Measurements from ENCODE around the gene MPND.
A peak's percentile ranks its signal among the peaks of the same experiment; 100 is the strongest.
"Not testable (repeated sequence)": the region's sequence is repeated elsewhere in the genome, so short reads cannot be mapped to it uniquely, and the experiment has no call there.

Gene MPND

DNA sequence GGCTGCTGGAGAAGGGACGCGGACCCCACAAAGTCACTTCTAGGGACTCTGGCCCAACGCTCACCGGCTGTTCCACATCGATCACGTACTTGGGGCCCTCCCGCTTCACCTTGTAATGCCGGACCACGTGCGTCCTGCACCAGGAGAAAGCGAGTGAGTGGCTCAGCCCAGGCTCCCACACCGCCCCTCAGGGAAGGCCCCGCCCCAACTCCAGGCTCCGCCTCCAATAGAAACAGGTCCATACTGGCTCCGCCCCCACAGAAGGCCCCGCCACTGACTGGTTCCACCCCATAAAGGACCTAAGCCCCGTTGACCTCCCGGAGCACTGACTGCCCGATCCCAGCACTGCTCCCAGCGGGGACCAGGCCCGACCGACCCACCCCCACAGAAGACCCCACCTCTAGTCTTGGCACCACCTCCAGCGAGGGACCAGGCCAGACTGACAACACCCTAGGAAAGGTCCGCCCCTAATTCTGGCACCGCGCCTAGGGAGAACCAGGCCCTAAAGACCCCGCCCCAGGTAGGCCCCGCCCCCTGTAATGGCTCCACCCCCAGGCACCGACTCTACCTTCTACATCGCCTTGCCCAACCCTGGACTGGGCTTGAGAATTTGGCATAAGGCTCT lies 16.0 kb upstream of the MPND start:
- peaks cover under 1% of the 10 kb centered on the region for H3K9me3 Mint-ChIP-seq
- peak overlapping the region; percentile 78 for H3K27ac Mint-ChIP-seq
- peak; percentile 87 for DNase-seq
- peaks cover 27% of the 10 kb centered on the region for H3K27me3 Mint-ChIP-seq
- no peaks in the 10 kb centered on the region for H3K36me3 Mint-ChIP-seq
- peaks cover 35% of the 10 kb centered on the region for H3K4me1 Mint-ChIP-seq
- peak overlapping the region; percentile 78 for H3K4me3 Mint-ChIP-seq
- CTCF ChIA-PET, result no interaction called here

DNA sequence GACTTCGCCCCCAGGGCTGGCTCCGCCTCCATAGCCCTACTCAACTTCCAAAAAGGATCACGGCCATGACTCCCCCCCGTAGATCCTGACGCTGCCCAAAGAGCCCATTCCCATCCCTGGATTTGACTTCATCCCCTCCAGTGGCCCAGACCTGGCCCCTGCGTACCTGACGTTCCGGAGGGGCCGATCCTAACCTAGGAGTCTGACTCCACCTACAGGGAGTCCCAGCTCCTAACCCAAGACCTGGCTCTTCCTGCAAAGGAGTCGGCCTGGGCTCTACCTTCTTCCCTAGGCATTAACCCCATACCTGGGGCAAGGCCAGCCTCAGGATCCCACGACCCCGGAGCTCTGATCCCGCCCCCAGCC lies 15.5 kb upstream of the MPND start:
- DNase-seq, result no peak
- CTCF ChIA-PET, result interaction anchor here (0.8 kb wide), 1 partner anchor 326 kb away, joined by 3 read pairs; no protein-coding TSS in a partner anchor
- peaks cover 27% of the 10 kb centered on the region for H3K27me3 Mint-ChIP-seq
- no peaks in the 10 kb centered on the region for H3K36me3 Mint-ChIP-seq
- no peaks in the 10 kb centered on the region for H3K9me3 Mint-ChIP-seq
- peak overlapping the region; percentile 78 for H3K4me3 Mint-ChIP-seq
- peaks cover 35% of the 10 kb centered on the region for H3K4me1 Mint-ChIP-seq
- H3K27ac Mint-ChIP-seq, result peak overlapping the region; percentile 78

DNA sequence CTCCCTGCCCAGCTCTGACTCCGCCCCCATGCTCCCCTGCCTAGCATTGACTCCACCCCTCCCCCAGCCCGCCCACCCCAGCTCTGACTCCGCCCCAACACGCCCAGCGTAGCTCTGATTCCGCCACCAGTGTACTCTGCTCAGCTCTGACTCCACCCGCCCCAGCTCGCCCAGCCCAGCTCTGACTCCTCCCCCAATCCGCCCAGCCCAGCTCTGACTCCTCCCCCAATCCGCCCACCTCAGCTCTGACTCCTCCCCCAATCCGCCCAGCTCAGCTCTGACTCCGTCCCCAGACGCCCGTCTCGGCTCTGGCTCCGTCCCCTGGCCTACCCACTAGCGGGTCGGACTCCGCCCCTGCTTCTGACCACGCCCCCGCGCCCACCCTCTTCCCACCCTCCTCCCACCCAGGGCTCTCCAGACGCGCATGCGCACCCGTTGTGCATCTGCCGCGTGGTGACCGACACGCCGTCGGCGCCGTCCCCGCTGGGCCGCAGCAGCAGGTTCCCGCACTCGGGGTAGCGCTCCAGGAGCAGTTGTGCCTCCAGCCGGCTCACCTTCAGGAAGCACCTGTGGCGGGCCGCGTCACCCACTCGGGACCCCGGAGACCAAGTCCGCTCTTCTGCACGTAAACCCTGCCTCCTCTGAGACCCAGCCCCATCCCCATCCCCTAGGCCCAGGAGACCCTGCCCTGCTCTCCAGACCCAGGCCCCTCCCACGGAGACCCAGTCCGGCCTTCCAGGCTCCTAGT lies 14.9 kb upstream of the MPND start:
- H3K4me1 Mint-ChIP-seq, result peaks cover 35% of the 10 kb centered on the region
- no peaks in the 10 kb centered on the region for H3K9me3 Mint-ChIP-seq
- peak overlapping the region; percentile 90 for H3K27ac Mint-ChIP-seq
- peaks cover 27% of the 10 kb centered on the region for H3K27me3 Mint-ChIP-seq
- peak; percentile 96 for DNase-seq
- CTCF ChIA-PET, result interaction anchor here (0.8 kb wide), 1 partner anchor 327 kb away, joined by 3 read pairs; no protein-coding TSS in a partner anchor
- no peaks in the 10 kb centered on the region for H3K36me3 Mint-ChIP-seq
- peak overlapping the region; percentile 78 for H3K4me3 Mint-ChIP-seq

DNA sequence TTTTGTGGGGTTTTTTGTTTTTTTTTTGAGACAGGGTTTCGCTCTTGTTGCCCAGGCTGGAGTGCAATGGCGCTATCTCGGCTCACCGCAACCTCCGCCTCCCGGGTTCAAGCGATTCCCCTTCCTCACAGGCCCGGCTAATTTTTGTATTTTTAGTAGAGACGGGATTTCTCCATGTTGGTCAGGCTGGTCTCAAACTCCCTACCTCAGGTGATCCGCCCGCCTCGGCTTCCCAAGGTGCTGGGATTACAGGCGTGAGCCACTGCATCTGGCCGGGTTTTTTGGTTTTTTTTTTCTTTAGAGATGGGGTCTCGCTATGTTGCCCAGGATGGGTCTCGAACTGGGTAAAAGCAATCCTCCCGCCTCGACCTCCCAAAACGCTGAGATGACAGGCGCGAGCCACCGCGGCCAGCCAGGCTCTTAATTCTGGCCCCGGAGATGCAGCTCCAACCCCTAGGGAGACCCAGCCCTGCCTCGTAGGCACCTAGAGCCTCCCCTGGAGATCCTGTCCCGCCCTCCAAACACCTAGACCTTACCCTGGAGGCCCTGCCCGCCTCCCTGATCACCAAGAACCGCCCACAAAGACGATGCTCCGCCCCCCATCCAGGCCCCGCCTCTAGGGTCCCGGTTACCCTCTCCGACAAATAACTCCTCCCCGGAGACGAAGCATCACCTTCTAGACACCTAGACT lies 14.2 kb upstream of the MPND start:
- CTCF ChIA-PET, H3K36me3 Mint-ChIP-seq, H3K9me3 Mint-ChIP-seq: not testable (repeated sequence)
- Mint-ChIP-seq H3K27me3 (peaks cover 27% of the 10 kb centered on the region), H3K4me1 (peaks cover 35% of the 10 kb centered on the region), H3K27ac (peak overlapping the region; percentile 90), H3K4me3 (peak overlapping the region; percentile 78)
- peak; percentile 54 for DNase-seq

DNA sequence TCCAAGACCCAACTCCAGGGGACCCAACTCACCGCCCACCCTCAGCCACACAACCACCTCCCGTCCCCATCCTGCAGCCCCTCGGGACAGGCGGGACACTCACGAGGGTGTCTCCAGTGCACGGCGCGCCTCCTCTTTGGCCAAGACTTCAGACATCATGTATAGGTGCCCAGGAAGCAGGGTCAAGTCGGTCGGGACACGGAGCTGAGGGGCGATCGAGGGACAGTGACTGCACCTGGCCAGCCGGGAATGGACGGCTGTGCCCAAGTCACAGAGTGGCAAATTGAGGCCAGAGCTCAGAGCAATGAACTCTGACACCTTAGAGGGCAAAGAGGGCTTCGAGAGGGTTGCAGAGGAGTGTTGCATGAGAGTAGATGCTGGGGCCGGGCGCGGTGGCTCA lies 13.5 kb upstream of the MPND start:
- Mint-ChIP-seq H3K36me3 (no peaks in the 10 kb centered on the region), H3K27me3 (peaks cover 27% of the 10 kb centered on the region), H3K9me3 (peaks cover under 1% of the 10 kb centered on the region), H3K4me3 (no peak overlapping the region), H3K27ac (peak overlapping the region; percentile 69), H3K4me1 (peaks cover 35% of the 10 kb centered on the region)
- DNase-seq, result no peak
- CTCF ChIA-PET, result no interaction called here

DNA sequence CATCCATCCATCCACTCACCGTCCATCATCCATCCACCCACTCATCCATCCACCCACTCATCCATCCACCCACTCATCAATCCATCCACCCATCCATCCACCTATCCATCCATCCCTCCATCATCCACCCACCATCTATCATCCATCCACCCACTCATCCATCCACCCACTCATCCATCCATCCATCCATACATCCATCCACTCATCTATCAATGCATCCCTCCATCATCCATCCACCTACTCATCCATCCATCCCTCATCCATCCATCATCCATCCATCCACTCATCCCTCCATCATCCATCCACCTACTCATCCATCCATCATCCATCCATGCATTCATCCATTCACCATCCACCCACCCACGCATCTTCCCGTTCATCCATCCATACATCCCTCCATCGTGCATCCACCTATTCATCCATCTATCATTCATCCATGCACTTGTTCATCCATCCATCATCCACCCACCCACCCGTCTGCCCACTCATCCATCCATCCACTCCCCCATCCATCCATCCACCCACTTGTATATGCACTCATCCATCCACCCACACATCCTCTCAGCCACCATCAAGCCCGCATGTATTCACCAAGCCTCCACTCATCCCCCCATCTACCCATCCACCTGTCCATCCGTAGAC lies 8.3 kb upstream of the MPND start:
- peaks cover 3% of the 10 kb centered on the region for H3K36me3 Mint-ChIP-seq
- peaks cover 3% of the 10 kb centered on the region for H3K9me3 Mint-ChIP-seq
- CTCF ChIA-PET, result no interaction called here
- H3K4me1 Mint-ChIP-seq, result peaks cover 23% of the 10 kb centered on the region
- H3K4me3 Mint-ChIP-seq, result no peak overlapping the region
- no peak overlapping the region for H3K27ac Mint-ChIP-seq
- no peaks in the 10 kb centered on the region for H3K27me3 Mint-ChIP-seq
- no peak for DNase-seq

DNA sequence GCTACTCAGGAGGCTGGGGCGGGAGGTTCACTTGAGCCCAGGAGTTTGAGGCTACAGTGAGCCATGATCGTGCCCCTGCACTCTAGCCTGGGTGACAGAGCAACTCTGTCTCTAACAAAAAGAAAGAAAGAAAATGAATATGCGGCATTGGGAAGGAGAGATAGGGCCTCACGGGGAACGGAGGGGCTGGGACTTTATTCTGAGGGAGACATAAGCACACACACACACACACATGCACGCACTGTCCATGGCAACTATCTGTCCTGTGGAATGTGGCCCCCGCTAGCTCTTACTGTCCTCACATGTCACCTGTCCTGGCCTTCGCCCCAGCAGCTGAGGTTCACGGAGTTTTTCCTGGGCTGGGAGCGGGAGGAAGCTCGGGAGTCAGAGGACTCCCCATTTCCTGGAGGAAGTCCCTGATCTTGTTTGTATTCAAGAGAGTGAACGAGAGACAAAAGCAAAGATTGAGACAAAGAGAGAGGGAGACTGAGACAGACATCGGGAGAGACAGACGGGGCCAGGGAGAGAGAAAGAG lies 5.4 kb upstream of the MPND start:
- Mint-ChIP-seq H3K9me3 (peaks cover 3% of the 10 kb centered on the region), H3K4me1 (peaks cover 33% of the 10 kb centered on the region), H3K4me3 (peak overlapping the region; percentile 79), H3K27me3 (no peaks in the 10 kb centered on the region), H3K27ac (peak overlapping the region; percentile 87), H3K36me3 (peaks cover 3% of the 10 kb centered on the region)
- no peak for DNase-seq
- CTCF ChIA-PET, result interaction anchor here (1.3 kb wide), 1 partner anchor 14 kb away, joined by 4 read pairs; no protein-coding TSS in a partner anchor

DNA sequence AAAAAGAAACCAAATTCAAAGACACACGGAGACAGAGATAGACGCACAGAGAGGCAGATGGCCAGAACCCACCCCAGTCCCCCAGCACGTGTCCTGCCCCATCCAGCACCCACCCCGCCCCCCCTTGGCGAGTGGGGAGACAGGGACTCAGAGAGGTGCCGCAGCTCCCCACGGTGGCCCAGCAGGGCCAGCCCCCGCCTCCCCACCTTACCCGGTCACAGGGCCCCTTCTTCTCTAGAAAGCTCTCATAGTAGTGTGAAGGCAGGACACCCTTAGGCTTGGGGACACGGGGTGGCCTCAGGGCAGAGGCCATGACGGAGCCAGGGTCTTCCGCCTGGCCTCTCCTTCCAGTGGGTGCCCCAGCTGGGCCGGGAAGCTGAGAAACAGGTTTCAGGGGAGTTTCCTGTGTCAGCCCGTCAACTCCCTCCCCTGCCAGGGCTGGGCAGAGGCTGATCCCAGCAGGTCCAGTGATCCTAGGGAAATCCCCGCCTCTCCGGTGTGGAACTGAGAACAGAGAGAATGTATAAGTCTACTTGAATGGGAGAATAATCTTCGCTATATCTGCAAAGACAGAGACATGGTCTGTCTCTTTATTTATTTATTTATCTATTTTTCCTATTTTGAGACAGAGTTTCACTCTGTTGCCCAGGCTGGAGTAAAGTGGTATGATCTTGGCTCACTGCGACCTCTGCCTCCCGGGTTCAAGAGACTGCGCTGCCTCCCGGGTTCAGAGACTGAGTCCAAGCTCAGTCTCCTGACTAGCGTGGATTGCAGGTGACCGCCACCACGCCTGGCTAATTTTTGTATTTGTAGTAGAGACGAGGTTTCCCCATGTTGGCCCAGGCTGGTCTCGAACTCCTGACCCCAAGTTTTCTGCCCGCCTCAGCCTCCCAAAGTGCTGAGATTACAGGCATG lies 4.7 kb upstream of the MPND start, which contains the start of gene STAP2:
STAP2 (minus strand) TSS at position 387 of the 915 bp plus-strand sequence; CDS start at position 313, 74 bp downstream.
- no peaks in the 10 kb centered on the region for H3K27me3 Mint-ChIP-seq
- CTCF ChIA-PET, result interaction anchor here (1.3 kb wide), 1 partner anchor 14 kb away, joined by 4 read pairs; no protein-coding TSS in a partner anchor
- peak; percentile 60 for DNase-seq
- H3K4me1 Mint-ChIP-seq, result peaks cover 33% of the 10 kb centered on the region
- H3K36me3 Mint-ChIP-seq, result peaks cover 3% of the 10 kb centered on the region
- peak within 1 kb of the TSS; percentile 79 for H3K4me3 Mint-ChIP-seq
- peak within 1 kb of the TSS; percentile 87 for H3K27ac Mint-ChIP-seq
- peaks cover 3% of the 10 kb centered on the region for H3K9me3 Mint-ChIP-seq

DNA sequence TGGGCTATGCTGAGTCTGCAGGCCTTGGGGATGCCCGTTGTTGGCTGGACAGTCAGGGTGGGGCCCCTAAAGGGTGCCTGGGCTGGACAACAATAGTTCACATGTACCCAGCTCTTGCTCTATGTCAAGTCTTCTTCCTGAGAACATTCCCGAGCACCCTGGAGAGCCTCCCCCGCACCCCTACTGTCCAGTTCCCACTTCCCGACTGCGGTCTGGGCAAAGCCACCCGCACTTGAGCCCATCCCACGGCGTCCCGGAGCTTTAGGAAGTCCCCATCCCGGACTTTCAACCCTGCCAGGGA lies 1.1 kb upstream of the MPND start:
- DNase-seq, result no peak
- Mint-ChIP-seq H3K4me1 (peaks cover 44% of the 10 kb centered on the region), H3K9me3 (no peaks in the 10 kb centered on the region)

DNA sequence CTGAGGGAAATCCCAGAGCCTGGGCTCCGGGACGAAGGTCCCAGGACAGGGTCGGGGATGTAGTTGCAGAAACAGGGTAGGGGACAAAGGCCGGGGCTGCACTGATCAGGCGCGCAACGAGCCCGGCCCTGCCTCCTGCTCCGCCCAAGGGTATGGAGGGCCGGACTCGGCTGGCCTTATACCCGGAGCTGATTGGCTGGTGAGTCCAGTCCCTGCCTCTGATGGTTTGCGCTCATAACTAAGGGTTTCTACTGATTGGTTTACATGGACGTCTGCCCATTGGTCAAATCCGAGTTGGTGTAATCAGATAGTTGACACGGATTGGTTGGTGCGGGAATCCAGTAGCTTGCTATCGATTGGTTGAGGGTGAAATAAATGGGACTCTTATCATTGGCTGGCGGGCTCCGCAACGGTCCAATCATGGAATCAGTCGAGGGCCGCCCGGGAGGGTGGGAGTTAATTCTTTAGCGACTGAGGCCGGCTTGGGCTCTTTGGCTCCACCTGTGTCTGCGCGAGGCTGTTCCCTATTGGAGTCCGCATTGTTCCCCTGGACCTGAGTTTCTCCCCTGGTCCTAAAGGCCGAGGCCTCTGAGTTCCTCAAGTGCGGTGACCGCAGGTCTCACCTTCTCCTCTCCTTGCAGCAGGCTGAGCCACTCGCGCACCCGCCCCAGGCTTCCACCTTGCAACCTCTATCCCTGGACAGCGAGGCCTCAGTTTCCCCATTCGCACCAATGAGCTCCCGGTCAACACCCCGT lies 570 bp upstream of the MPND start:
- DNase-seq, result peak; percentile 97
- Mint-ChIP-seq H3K9me3 (no peaks in the 10 kb centered on the region), H3K27ac (peak overlapping the region; percentile 93), H3K4me3 (peak overlapping the region; percentile 89), H3K36me3 (peaks cover 11% of the 10 kb centered on the region), H3K27me3 (no peaks in the 10 kb centered on the region), H3K4me1 (peaks cover 43% of the 10 kb centered on the region)
- CTCF ChIA-PET, result interaction anchor here (0.7 to 3.1 kb wide), 5 partner anchors 9 to 87 kb away, joined by 3 to 22 read pairs (median 4); no protein-coding TSS in a partner anchor

More for the DNA sequence above, 1.1 kb upstream of the MPND start:
- Mint-ChIP-seq H3K36me3 (peaks cover 9% of the 10 kb centered on the region), H3K4me3 (peak overlapping the region; percentile 89), H3K27me3 (no peaks in the 10 kb centered on the region), H3K27ac (peak overlapping the region; percentile 93)
- CTCF ChIA-PET, result interaction anchor here (0.7 to 3.1 kb wide), 5 partner anchors 8 to 86 kb away, joined by 3 to 22 read pairs (median 4); no protein-coding TSS in a partner anchor

DNA sequence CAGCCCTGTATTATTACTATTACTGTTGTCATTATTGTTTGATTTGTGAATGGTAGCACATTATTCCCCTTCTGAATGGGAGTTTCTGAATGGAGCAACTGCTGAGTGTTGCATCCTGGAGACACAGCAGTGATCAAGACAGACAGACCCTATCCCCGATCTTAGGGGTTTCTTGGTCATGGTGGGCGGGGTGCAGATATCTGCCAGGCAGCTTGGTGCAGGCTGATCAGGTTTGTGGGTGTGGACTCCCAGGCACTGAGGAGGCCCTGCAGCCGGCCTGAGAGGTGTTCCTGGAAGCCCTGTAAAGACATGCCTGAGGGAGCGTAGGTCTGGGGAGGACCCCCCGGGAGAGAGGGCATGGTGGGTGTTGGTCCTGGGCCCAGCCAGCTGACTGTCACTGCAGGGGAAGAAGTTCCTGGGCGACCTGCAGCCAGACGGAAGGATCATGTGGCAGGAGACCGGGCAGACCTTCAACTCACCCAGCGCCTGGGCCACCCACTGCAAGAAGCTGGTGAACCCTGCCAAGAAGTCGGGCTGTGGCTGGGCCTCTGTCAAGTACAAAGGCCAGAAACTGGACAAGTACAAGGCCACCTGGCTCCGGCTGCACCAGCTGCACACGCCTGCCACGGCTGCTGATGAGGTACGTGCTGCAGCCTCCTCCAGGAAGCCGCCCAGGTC lies 2.1 kb downstream of the MPND start:
- H3K4me1 Mint-ChIP-seq, result peaks cover 29% of the 10 kb centered on the region
- H3K4me3 Mint-ChIP-seq, result peak overlapping the region; percentile 44
- H3K9me3 Mint-ChIP-seq, result no peaks in the 10 kb centered on the region
- H3K27me3 Mint-ChIP-seq, result no peaks in the 10 kb centered on the region
- no peak overlapping the region for H3K27ac Mint-ChIP-seq
- peaks cover 15% of the 10 kb centered on the region for H3K36me3 Mint-ChIP-seq
- CTCF ChIA-PET, result interaction anchor here (1.5 kb wide), 1 partner anchor 78 kb away, joined by 4 read pairs; no protein-coding TSS in a partner anchor
- no peak for DNase-seq

DNA sequence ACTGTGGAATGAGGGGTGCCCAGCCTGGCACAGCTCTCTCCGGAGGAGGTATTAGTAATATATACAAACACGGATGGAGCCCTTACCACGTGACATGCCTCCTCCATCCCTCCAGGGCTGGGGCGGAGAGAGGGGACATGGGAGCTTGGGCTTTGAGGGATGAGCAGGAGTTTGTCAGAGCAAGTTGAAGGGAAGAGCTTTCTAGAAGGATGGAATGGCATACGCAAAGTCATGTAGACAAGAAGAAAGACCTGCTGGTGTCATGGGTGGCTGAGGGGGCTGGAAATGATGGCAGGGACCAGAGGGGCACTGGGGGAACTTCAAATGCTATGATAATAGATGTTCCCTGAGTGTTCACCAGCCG lies 2.6 kb downstream of the MPND start:
- CTCF ChIA-PET, result interaction anchor here (1.1 to 1.5 kb wide), 2 partner anchors 63 to 79 kb away, joined by 3 to 4 read pairs; no protein-coding TSS in a partner anchor
- Mint-ChIP-seq H3K27me3 (no peaks in the 10 kb centered on the region), H3K27ac (no peak overlapping the region), H3K4me3 (no peak overlapping the region), H3K36me3 (peaks cover 16% of the 10 kb centered on the region), H3K9me3 (no peaks in the 10 kb centered on the region), H3K4me1 (peaks cover 26% of the 10 kb centered on the region)
- no peak for DNase-seq

All from activated naive CD4-positive, alpha-beta T cell treated with anti-CD3 and anti-CD28 coated beads, Interleukin-2, amount 10 ng/mL, durations not matched to agents 7 days and 5 days (primary cell).